ENCODE data around the gene CDC34.
A peak's percentile ranks its signal among the peaks of the same experiment; 100 is the strongest.

The CDC34 gene

DNA sequence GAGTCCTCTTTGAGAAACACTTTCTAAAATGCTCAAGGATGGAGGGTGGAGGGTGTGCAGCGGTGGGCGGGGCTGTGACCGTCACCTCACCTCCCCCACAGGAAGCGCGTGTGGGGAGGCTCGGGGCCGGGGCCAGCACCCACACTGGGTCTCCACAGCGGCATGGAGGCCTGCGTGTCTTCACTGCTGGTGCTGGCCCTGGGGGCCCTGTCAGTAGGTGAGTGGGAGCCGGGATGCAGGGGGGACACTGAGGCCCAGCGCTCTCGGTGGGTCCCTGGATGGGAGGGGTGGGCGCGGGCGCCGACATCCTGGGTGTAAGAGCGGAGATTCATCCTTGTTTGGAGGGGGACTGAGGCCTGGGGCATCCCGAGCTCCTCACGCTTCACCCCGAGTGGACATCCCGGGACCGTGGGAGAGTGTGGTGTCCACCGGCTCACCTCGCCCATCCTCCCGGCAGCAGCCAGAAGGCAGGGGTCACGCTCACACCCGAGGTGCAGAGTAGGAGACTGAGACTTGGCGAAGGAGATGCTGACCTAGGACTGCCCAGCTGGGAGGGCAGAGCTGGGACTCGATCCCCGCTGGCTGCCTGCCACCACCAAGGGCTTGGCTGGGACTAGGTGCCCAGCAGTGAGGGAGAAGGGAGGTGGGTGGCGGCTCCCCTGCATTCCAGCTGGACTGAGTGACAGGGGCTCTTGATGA is 12.5 kb downstream of the CDC34 start, which contains the start of gene GZMM:
Gene GZMM, plus strand, starts transcription at position 144 of the 699 bp plus-strand sequence. Its CDS starts 19 bp downstream, at position 163.
- peak; percentile 64 to 69 for DNase-seq

DNA sequence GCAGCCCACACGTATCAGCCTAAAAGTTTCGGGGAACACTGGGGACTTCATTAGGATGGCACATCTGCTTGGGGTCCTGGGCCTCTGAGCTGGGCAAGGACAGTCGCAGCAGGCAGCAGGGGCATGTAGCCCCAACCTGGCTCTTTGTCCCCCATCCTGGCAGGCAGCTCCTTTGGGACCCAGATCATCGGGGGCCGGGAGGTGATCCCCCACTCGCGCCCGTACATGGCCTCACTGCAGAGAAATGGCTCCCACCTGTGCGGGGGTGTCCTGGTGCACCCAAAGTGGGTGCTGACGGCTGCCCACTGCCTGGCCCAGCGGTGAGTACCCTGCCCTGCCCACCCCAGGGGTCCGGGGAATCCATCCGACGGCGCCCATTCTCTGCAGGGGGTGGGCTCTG is 15.6 kb downstream of the CDC34 start:
- DNase-seq = no peak

DNA sequence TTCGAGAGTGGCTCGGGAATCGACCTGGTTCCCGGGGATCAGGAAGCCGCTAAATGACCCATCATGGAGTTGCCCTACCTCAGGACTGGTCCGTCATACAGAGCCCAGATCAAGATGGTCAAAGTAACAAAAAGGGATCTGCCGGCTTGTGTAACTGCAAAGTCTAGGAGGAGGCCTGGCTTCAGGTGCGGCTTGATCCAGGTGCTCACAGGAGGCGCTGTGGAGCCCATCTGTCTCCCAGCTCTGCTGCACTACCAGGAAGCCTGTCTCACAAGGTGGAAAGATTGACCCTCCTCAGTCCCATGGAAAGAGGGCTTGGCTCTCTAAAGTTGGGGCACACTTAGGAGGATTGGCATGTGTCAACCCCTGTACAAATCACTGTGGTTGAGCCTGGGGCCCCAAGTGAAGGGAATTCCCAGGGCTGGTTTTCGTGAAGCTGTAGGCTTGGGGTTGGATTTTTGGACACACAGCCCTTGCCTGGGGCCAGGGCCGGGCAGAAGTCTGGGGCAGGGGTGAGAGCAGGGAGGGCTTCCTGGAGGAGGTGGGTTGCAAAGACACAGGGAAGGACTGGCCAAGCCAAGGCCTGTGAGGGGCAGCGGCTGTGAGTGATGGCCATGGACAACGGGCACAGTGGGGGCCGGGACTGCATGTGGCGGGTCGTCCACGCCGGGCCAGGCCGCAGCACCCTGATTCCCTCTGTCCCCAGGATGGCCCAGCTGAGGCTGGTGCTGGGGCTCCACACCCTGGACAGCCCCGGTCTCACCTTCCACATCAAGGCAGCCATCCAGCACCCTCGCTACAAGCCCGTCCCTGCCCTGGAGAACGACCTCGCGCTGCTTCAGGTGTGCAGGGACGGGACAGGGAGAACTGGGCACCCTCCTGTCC is 16.5 kb downstream of the CDC34 start:
- no peak for DNase-seq

DNA sequence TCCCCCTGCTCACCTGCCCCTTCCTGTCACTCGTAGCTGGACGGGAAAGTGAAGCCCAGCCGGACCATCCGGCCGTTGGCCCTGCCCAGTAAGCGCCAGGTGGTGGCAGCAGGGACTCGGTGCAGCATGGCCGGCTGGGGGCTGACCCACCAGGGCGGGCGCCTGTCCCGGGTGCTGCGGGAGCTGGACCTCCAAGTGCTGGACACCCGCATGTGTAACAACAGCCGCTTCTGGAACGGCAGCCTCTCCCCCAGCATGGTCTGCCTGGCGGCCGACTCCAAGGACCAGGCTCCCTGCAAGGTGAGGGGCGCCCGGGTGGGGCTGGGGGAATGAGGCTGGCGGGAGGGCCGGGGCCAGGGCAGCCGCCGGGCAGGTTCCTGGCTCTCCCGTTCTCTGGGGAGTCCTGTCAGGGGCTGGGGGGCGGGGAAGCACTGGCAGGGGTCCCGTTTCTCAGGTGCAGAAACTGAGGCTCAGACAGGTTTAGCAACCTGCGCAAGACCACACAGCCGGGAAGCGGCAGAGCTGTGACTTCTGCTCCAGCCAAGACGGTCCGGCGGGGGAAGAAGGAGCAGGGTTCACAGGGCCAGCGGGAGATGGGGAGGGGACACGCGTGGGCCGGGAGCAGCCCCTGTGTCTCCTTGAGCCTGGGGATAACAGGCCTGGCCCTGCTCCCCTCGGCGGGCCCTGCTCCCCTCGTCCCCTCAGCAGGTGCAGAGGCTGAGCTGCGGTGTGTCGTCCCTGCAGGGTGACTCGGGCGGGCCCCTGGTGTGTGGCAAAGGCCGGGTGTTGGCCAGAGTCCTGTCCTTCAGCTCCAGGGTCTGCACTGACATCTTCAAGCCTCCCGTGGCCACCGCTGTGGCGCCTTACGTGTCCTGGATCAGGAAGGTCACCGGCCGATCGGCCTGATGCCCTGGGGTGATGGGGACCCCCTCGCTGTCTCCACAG is 17.6 kb downstream of the CDC34 start:
- DNase-seq = no peak

DNA sequence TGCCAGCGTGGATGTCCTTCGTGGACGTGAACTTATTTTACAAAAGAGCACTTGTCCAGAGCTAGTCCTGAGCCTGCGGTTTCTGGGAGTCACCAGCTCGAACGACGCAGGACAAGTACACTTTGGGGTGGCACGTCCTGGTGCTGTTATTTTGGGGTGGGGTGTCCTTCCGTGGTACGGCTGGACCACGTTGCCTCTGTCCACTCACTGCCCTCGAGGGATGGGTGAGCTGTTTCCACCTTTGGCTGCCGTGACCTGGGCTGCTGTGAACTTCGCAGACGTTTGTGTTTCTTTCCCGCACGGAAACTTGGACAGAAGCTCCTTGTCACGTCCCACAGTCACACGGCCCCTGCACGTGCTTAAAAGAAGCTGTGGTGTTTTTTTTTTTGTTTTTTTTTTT is 23.3 kb downstream of the CDC34 start:
- DNase-seq = no peak

DNA sequence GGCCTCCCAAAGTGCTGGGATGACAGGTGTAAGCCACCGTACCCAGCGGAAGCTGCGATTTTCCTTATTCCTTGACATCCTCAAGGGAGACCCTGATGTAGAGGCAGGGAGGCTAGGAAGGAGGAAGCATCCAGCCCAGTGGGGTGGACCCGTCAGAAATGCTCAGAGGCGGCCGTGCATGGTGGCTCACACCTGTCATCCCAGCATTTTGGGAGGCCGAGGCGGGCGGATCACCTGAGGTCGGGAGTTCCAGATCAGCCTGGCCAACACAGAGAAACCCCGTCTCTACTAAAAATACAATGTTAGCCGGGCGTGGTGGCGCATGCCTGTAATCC is 23.9 kb downstream of the CDC34 start:
- DNase-seq = no peak

GRCh38 chr19:556611-557382 is 25.2 kb downstream of the CDC34 start:
- no peak for DNase-seq

GRCh38 chr19:558770-559439 is 27.3 kb downstream of the CDC34 start:
- no peak for DNase-seq

GRCh38 chr19:560121-560520 is 28.6 kb downstream of the CDC34 start:
- no peak for DNase-seq

- no peak for DNase-seq
These were observed 34.8 kb downstream of the CDC34 start for GRCh38 chr19:566403-566802.

DNA sequence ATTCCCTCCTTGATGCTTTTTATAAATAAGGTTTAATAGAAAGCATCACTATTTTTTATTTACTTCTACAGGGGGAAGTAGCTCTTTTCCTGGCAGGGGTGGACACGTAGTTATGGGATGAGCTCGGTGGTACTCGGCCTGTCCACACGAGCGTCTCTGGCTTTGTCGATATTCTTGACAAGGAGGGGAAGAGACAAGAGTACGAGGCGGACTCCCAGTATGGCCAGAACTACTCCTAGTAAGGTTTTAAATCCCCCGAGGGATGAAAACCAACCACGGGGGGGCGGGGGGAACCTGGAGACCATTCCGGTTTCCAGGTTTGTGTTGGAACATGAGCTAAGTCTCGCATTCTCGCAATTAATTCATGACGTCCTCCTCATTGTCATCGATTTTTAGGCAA is 35.3 kb downstream of the CDC34 start:
- DNase-seq = no peak

GRCh38 chr19:567296-567900 is 35.8 kb downstream of the CDC34 start:
- no peak for DNase-seq

GRCh38 chr19:570251-570686 is 38.7 kb downstream of the CDC34 start:
- DNase-seq = no peak

GRCh38 chr19:570937-571565 is 39.5 kb downstream of the CDC34 start:
- DNase-seq = peak in 1 of 2 experiments; percentile 32

- DNase-seq = no peak
These were observed 40.0 kb downstream of the CDC34 start for GRCh38 chr19:571566-571974.

DNA sequence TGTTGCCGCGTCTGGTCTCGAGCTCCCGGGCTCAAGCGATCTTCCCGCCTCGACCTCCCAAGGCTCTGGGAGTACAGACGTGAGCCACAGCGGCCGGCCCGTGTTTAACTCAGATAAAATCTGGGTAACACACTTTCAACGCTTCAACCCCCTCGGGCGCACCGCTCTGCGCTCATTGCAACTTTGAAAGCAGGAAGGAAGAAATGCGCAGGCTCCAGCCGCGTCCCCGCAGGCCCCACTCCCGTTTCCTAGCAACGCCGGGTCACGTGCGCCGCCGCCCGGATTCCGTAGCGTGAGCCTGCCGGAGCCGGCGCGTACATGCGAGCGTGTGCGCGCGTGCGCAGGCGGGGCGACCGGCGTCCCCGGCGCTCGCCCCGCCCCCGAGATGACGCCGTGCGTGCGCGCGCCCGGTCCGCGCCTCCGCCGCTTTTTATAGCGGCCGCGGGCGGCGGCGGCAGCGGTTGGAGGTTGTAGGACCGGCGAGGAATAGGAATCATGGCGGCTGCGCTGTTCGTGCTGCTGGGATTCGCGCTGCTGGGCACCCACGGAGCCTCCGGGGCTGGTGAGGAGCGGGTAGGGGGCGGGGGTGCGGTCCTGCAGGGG is 40.7 kb downstream of the CDC34 start, which contains the start of gene BSG:
Gene BSG, plus strand, starts transcription at position 457 of the 603 bp plus-strand sequence. Its CDS starts 39 bp downstream, at position 496.
- DNase-seq = peak; percentile 97 to 98

DNA sequence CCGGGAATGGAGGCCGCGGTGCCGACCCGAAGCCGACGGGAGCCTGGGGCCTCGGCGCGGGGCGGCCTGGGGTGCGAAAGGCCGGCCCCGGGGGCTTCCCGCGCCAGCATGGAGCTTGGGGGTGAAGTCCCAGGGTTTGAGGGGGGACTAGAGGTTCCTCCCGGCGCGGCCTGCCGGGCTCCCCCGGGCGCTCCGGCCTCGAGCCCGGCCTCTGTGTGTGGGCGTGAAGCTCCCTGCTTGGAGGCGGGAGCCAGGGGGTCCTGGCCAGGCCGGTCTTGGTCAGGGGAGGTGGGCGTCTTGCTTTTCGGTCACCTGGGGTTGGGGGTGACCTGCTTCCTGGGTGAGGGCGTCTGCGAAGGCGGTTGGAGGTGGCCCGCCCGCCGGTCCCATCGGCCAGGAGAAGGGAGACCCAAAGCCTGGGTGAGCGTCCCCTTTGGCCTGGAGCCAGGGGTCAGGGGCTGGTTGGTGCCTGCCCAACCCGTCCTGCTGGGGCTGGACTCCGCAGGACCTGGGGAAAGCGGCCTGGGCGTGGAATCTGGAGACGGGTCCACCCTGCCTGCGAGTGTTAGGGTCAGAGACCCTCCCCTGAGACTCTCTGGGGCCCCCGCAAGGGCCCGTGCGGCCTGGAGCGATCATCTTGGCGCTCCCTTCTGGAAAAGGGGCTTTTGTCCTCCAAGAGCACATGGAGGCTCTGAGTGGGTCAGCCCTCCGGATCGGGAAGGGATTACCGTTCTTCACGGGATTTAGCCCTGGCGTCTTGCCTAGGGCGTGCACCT is 41.4 kb downstream of the CDC34 start:
- DNase-seq = no peak

GRCh38 chr19:573519-573825 is 41.9 kb downstream of the CDC34 start:
- DNase-seq = no peak
